WTC11 (cell line): ENCODE data around the gene FCN2. TPM values are rescaled to one million over a fixed set of nuclear protein-coding genes. Genes with fewer than 3 reads are reported as not detected.

ENCODE experiments used
- ATAC-seq: fragments of 200-7000 bp; cut with Tn5 transposase; 2 replicates; pipeline ENCODE4 v1.10.0; 2021; ENCODE audit warnings: mild to moderate bottlenecking, moderate library complexity
- CTCF ChIA-PET: fragments of 300-600 bp; sonication (Branson Sonifier 250); formaldehyde crosslinking; loops from one replicate; lab custom pipeline; 2021; ENCODE audit warnings: antibody characterized with exemption; lab: Charles Lee
- POLR2A ChIA-PET: fragments of 350-600 bp; sonication (Branson Sonifier 250); formaldehyde crosslinking; loops from one replicate; lab custom pipeline; 2021; ENCODE audit warnings: antibody characterized with exemption; lab: Charles Lee
- DNase-seq: peaks from one replicate; pipeline ENCODE4 v3.0.0; 2021; ENCODE audit warnings: low spot score
- H3K27ac Mint-ChIP-seq: 2 replicates; pipeline ENCODE4 v1.8.0; 2021; ENCODE audit warnings: mixed read lengths
- H3K27me3 Mint-ChIP-seq: 2 replicates; pipeline ENCODE4 v1.8.0; 2021; ENCODE audit warnings: low read depth, mild to moderate bottlenecking, moderate library complexity, mixed read lengths
- H3K36me3 Mint-ChIP-seq: 2 replicates; pipeline ENCODE4 v1.8.0; 2021; ENCODE audit warnings: mixed read lengths
- H3K4me1 Mint-ChIP-seq: 2 replicates; pipeline ENCODE4 v1.8.0; 2022; ENCODE audit warnings: mixed read lengths
- H3K4me3 Mint-ChIP-seq: 2 replicates; pipeline ENCODE4 v1.8.0; 2021; ENCODE audit warnings: mild to moderate bottlenecking, moderate library complexity, mixed read lengths
- H3K9me3 Mint-ChIP-seq: 2 replicates; pipeline ENCODE4 v1.8.0; 2021; ENCODE audit warnings: mixed read lengths
- ARID4B ChIP-seq: sonication (generic); formaldehyde crosslinking; IDR thresholded peaks from 2 replicates; pipeline ENCODE4 v1.8.0; 2023; ENCODE audit warnings: missing genetic modification reagents, mild to moderate bottlenecking, borderline replicate concordance
- ATF6 ChIP-seq: sonication (generic); formaldehyde crosslinking; IDR thresholded peaks from 2 replicates; pipeline ENCODE4 v1.8.1; 2023; ENCODE audit warnings: mild to moderate bottlenecking, missing genetic modification reagents
- CDX4 ChIP-seq: fragments of 250-450 bp; sonication (Bioruptor Pico); IDR thresholded peaks from 2 replicates; pipeline ENCODE4 v1.9.0; 2021; ENCODE audit warnings: moderate library complexity, mild to moderate bottlenecking, inconsistent platforms, borderline replicate concordance
- ELF4 ChIP-seq: sonication (generic); formaldehyde crosslinking; IDR thresholded peaks from 2 replicates; pipeline ENCODE4 v1.8.1; 2022; ENCODE audit warnings: low read depth, mild to moderate bottlenecking, moderate library complexity, missing genetic modification reagents
- GABPB1 ChIP-seq: sonication (generic); formaldehyde crosslinking; IDR thresholded peaks from 2 replicates; pipeline ENCODE4 v1.8.1; 2023; ENCODE audit warnings: mild to moderate bottlenecking, missing genetic modification reagents
- GTF2I ChIP-seq: fragments of 250-450 bp; sonication (Bioruptor Pico); conservative IDR thresholded peaks from 2 replicates; pipeline ENCODE4 v1.4.0; 2021; ENCODE audit warnings: mild to moderate bottlenecking
- HMGA2 ChIP-seq: fragments of 250-450 bp; sonication (Bioruptor Pico); IDR thresholded peaks from 2 replicates; pipeline ENCODE4 v1.4.0; 2021; ENCODE audit warnings: mild to moderate bottlenecking, moderate library complexity
- SMAD3 ChIP-seq: sonication (generic); formaldehyde crosslinking; IDR thresholded peaks from 2 replicates; pipeline ENCODE4 v1.8.0; 2022; ENCODE audit warnings: missing genetic modification reagents, mild to moderate bottlenecking, borderline replicate concordance
- SP1 ChIP-seq: sonication (generic); formaldehyde crosslinking; conservative IDR thresholded peaks from 2 replicates; pipeline ENCODE4 v1.8.1; 2022; ENCODE audit warnings: missing genetic modification reagents
- USF1 ChIP-seq: sonication (generic); formaldehyde crosslinking; IDR thresholded peaks from 2 replicates; pipeline ENCODE4 v1.8.0; 2022; ENCODE audit warnings: mild to moderate bottlenecking, missing genetic modification reagents
- USF2 ChIP-seq: sonication (generic); formaldehyde crosslinking; IDR thresholded peaks from 2 replicates; pipeline ENCODE4 v1.8.1; 2023; ENCODE audit warnings: mild to moderate bottlenecking, missing genetic modification reagents, moderate library complexity
- ZNF219 ChIP-seq: sonication (generic); formaldehyde crosslinking; IDR thresholded peaks from 2 replicates; pipeline ENCODE4 v1.8.0; 2023; ENCODE audit warnings: missing genetic modification reagents, mild to moderate bottlenecking, borderline replicate concordance
- ZNF232 ChIP-seq: sonication (generic); formaldehyde crosslinking; IDR thresholded peaks from 2 replicates; pipeline ENCODE4 v1.8.0; 2022; ENCODE audit warnings: mild to moderate bottlenecking, missing genetic modification reagents
- ZNF423 ChIP-seq: fragments of 250-450 bp; sonication (Bioruptor Pico); IDR thresholded peaks from 2 replicates; pipeline ENCODE4 v2.1.2; 2022; ENCODE audit warnings: mild to moderate bottlenecking, moderate library complexity
- total RNA-seq: library from RNA; stranded (reverse); gene quantifications from 3 replicates; pipeline ENCODE4 v1.2.3, GENCODE V29; 2021
- TF ChIP-seq, protein P1 (sequence below): sonication (generic); formaldehyde crosslinking; IDR thresholded peaks from 2 replicates; pipeline ENCODE4 v1.8.1; 2023; ENCODE audit warnings: mild to moderate bottlenecking, missing genetic modification reagents
- TF ChIP-seq, protein P2 (sequence below): sonication (generic); formaldehyde crosslinking; IDR thresholded peaks from 2 replicates; pipeline ENCODE4 v1.8.1; 2022; ENCODE audit warnings: missing genetic modification reagents, borderline replicate concordance
- TF ChIP-seq, protein P3 (sequence below): fragments of 250-450 bp; sonication (Bioruptor Pico); IDR thresholded peaks from 2 replicates; pipeline ENCODE4 v1.9.0; 2021; ENCODE audit warnings: mild to moderate bottlenecking, borderline replicate concordance

FCN2 gene
- total RNA-seq, 1 experiment from 2014 or later = not detected

- TF ChIP-seq ARID4B (CRISPR knock-in tag) (no peak), ZNF423 (CRISPR knock-in tag) (no peak)
Measured at GRCh38 chr9:134870746-134871662, 9.6 kb upstream of the FCN2 start (continued).

DNA sequence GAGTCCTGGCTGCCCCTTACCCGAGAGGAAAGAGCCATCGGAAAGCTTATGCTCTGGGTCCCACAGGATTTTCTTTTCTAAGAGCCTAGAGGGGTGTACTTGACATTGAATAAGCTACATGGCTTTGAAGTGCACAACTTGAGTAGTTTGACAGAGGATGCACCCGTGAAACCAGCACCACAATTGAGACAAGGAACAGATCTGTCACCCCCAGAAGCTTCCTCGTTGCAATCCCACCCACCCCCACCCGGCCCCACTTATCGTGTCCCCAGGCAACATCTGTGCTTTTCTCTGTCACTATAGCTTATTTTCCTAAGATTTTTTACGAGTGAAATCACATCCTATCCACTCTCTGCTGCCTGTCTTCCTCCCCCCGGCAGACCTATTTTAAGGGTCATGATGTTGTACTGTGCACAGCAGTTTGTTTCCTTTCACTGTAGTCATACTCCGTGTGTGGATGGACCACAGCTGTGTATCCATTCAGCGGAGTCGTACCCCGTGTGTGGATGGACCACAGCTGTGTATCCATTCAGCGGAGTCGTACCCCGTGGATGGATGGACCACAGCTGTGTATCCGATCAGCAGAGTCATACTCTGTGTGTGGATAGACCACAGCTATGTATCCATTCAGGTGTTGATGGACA is 8.8 kb upstream of the FCN2 start:
- no peaks in the 10 kb centered on the region for H3K27me3 Mint-ChIP-seq
- H3K27ac Mint-ChIP-seq = peak overlapping the region; percentile 51; the same call in 1 of the 2 replicates
- ChIA-PET CTCF (interaction anchor here (0.6 to 1.0 kb wide), 2 partner anchors 111 to 216 kb away, joined by 3 read pairs; partner anchors contain the start of gene OLFM1), POLR2A (no interaction called here)
- H3K9me3 Mint-ChIP-seq = no peaks in the 10 kb centered on the region
- DNase-seq (no peak), ATAC-seq (no peak)
- no peaks in the 10 kb centered on the region for H3K4me1 Mint-ChIP-seq
- no peak overlapping the region for H3K4me3 Mint-ChIP-seq
- H3K36me3 Mint-ChIP-seq = no peaks in the 10 kb centered on the region
- TF ChIP-seq HMGA2 (CRISPR knock-in tag) (no peak), USF1 (CRISPR knock-in tag) (no peak), ZNF232 (CRISPR knock-in tag) (no peak), SP1 (CRISPR knock-in tag) (no peak), GTF2I (CRISPR knock-in tag) (no peak), ZNF219 (CRISPR knock-in tag) (no peak), GABPB1 (CRISPR knock-in tag) (no peak), ELF4 (no peak), SMAD3 (CRISPR knock-in tag) (no peak), ATF6 (no peak), CDX4 (CRISPR knock-in tag) (no peak), USF2 (CRISPR knock-in tag) (no peak)
- TF ChIP-seq, protein P1, sequence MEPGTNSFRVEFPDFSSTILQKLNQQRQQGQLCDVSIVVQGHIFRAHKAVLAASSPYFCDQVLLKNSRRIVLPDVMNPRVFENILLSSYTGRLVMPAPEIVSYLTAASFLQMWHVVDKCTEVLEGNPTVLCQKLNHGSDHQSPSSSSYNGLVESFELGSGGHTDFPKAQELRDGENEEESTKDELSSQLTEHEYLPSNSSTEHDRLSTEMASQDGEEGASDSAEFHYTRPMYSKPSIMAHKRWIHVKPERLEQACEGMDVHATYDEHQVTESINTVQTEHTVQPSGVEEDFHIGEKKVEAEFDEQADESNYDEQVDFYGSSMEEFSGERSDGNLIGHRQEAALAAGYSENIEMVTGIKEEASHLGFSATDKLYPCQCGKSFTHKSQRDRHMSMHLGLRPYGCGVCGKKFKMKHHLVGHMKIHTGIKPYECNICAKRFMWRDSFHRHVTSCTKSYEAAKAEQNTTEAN (CRISPR knock-in tag) = no peak
- TF ChIP-seq, protein P2, sequence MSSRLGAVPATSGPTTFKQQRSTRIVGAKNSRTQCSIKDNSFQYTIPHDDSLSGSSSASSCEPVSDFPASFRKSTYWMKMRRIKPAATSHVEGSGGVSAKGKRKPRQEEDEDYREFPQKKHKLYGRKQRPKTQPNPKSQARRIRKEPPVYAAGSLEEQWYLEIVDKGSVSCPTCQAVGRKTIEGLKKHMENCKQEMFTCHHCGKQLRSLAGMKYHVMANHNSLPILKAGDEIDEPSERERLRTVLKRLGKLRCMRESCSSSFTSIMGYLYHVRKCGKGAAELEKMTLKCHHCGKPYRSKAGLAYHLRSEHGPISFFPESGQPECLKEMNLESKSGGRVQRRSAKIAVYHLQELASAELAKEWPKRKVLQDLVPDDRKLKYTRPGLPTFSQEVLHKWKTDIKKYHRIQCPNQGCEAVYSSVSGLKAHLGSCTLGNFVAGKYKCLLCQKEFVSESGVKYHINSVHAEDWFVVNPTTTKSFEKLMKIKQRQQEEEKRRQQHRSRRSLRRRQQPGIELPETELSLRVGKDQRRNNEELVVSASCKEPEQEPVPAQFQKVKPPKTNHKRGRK = no peak
- TF ChIP-seq, protein P3, sequence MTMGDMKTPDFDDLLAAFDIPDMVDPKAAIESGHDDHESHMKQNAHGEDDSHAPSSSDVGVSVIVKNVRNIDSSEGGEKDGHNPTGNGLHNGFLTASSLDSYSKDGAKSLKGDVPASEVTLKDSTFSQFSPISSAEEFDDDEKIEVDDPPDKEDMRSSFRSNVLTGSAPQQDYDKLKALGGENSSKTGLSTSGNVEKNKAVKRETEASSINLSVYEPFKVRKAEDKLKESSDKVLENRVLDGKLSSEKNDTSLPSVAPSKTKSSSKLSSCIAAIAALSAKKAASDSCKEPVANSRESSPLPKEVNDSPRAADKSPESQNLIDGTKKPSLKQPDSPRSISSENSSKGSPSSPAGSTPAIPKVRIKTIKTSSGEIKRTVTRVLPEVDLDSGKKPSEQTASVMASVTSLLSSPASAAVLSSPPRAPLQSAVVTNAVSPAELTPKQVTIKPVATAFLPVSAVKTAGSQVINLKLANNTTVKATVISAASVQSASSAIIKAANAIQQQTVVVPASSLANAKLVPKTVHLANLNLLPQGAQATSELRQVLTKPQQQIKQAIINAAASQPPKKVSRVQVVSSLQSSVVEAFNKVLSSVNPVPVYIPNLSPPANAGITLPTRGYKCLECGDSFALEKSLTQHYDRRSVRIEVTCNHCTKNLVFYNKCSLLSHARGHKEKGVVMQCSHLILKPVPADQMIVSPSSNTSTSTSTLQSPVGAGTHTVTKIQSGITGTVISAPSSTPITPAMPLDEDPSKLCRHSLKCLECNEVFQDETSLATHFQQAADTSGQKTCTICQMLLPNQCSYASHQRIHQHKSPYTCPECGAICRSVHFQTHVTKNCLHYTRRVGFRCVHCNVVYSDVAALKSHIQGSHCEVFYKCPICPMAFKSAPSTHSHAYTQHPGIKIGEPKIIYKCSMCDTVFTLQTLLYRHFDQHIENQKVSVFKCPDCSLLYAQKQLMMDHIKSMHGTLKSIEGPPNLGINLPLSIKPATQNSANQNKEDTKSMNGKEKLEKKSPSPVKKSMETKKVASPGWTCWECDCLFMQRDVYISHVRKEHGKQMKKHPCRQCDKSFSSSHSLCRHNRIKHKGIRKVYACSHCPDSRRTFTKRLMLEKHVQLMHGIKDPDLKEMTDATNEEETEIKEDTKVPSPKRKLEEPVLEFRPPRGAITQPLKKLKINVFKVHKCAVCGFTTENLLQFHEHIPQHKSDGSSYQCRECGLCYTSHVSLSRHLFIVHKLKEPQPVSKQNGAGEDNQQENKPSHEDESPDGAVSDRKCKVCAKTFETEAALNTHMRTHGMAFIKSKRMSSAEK (CRISPR knock-in tag) = no peak
